Tongue (tissue), 2 donors: Measurements from ENCODE around the gene OVCA2. TPM values are rescaled to one million over a fixed set of nuclear protein-coding genes. Genes with fewer than 3 reads are reported as not detected.

ENCODE experiments used
- DNase-seq: peaks from one replicate; pipeline ENCODE4 v3.0.0-alpha.2; 2015
- total RNA-seq: library from RNA; depleted of rRNA; stranded (reverse); fragments of >200 nt; gene quantifications from one replicate; pipeline ENCODE4 v1.2.3, GENCODE V29; 2014

The OVCA2 gene
- total RNA-seq, 1 donor from 2014 or later, result 25.6 TPM

DNA sequence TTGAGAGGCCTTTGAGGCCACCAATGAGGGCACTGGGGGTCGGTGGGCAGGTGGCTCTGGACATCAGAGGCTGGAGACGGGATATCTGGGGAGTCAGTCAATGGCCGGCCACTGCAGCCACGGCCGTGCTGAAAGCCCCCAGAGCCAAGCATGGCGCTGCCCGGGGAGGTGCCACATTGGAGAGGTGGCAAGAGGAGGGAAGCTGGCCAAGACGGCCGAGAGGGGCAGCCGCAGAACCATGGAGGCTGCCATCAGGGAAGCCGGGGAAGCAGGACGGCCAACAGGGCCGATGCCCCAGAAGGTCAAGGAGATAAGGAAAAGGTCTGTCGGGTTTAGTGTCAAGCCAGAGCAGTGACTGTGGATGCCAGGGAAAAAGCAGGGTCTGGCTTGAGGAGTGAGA lies 26.5 kb upstream of the OVCA2 start:
- no peak for DNase-seq

DNA sequence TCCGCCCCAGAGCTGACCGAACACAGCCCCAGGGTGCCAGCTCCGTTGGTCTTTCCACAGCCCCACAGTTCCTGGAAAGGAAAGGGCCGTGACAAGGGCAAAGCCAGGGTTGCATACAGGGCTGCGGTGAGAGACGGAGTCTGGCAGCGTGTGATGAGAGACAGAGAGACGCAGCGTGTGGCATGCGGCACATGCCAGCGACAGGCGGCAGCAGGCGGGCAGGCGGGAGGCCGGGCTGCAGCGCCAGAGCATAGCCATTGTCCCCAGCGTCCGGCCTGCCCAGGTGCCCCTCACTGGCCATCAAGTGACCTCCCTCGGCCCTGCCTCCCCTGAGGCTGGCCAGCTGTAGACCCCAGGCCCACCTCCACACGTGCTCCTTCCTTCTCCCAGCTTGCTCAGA lies 25.3 kb upstream of the OVCA2 start:
- no peak for DNase-seq

DNA sequence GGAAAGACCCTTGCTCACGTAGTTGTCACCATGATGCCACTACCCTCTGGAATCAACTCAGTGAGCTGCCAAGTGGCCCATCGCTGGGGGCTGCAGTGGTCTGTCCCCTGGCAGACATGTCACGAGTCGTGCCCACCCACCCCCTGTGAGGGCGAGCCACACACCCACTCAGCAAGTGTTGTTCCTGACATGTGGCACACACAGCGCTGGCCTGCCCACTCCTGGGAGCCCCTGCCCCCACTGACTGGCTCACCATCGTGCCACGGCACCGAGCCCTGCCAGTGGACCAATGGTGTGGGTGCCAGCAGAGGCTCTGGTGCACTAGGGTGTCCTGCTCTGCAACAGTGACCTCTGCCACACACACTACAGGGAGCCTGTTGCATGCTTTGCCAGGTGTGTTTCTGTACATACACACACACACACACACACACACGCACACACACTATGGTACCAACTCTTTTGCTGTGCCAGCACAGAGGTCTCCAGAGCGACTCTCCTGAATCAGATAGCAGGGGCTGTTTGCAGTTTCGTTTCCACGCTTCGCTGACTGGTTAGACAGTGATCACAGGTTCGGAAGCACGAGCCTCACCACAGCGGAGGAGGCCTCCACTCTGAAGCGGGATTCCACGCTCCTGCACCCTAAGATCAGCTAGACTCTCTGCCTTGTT lies 24.4 kb upstream of the OVCA2 start:
- DNase-seq, result no peak

DNA sequence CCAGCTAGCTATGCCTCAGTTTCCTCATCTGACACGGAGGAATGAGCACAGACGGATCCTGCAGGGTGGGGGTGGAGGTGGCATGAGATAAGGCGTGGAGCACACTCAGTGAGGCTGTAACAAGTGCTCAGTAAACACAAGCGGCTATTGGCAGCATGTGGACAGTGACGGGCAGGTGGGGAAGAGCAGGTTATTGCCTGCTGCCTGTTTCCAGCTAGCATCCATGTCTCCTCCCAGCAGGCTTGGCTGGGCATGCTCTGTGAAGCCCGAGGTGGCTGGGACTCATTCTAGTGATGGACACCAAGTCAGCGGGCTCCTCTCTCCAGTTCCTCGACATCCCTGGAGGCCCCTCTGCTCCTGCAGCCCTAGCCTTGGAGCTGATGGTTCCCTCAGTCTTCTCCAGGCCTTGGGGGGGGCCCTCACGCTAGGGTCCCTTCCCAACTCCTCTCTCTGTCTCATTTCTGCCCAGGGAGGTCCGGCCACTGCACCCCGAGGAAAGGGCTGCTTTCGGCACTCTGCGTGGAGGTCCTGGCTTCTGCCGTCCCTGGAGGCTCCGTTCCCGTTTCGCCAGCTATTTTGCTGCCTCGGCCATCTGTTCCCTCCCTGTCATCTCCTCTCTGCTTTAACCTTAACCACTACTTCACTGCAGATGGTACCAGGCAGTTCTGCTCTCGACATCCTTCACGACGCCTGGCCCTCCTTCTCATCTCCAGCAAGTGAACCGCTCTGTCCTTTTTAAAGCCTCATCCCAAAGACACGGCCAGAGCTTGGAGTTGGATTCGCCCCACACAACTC lies 22.9 kb upstream of the OVCA2 start:
- DNase-seq, result no peak

DNA sequence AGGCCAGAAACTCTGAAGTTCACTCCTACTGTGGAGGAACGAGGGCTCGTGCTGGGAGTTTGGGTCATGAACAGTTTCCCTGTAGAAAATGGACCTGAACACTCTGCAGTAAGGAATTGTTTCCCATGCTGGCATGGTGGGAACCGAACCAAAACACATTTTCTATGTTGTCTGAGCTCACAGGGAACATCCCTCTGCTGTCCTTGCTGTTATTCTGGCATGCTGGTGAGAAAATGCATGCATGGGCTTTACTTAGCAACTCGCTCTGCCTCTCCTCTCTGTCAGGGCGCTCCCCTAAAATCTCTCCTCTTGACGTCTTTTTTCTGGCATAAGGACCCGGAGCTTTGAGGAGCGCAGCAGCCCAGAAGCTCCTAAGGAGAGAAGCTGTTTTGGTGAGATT lies 22.1 kb upstream of the OVCA2 start:
- DNase-seq, result no peak

DNA sequence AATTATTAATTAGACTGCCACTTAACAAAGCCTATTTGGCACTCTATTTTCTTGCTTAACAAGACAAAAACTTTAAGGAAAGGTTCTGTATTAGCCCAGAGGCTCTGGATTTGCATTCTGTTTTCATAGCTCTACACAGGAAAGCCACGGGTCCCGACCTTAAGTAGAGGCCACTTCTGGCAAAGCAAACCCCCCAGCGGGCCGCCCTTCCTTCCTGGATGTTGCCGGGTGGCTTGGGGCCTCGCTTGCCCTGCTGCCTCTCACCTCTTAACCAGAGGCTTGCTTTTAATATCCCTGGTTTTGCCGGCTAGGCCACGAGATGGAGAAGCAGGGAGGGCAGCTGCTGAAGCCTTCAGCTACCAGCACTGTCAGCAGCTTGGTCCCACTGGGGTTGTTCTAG lies 21.1 kb upstream of the OVCA2 start:
- no peak for DNase-seq

DNA sequence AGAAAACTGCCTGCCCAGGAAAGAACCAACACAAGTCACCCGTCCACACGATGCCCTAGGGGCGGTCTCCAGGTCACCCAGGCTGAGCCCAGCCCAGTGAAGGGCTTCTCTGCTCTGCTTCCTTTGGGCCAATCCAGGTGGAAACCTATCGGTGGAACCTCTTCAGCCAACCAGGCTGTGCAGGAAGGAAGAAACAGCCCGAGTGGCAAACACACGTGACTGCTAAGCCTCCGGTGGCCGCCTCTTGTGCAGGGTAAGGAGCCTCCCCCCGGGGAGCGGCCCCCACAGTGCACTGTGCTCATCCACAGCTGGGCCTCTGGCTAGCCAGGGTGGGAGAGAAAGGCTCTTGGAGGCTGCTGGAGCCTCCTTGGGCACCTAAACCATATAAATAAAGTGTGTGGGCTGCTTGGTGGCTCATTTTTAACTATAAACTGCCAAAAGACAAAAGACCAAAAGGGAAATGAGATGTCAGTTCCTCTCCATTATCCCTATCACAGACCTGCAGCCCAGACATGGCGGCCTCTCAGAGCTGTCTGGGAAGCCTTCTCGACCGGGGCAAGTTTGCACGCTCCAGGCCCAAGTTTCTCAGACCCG lies 19.1 kb upstream of the OVCA2 start:
- DNase-seq, result no peak

DNA sequence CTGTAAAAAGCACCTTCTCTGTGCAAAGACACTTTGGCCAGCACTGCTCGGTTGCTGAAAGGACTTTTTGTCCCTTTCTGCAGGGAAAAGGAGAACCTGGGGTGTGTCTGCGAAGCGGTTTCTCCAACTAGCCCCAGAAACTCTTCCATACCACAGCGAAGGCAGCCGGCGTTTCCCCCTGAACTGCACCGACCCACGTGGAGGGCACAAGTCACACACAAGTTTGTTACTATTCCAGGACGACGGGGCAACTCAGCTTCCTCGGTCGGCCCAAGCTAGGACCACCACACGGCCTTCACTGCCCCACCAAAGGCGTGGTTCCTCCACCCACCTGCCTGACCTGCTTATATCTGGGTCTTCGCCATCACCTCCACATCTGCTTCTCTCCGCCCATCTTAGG lies 18.6 kb upstream of the OVCA2 start:
- no peak for DNase-seq

DNA sequence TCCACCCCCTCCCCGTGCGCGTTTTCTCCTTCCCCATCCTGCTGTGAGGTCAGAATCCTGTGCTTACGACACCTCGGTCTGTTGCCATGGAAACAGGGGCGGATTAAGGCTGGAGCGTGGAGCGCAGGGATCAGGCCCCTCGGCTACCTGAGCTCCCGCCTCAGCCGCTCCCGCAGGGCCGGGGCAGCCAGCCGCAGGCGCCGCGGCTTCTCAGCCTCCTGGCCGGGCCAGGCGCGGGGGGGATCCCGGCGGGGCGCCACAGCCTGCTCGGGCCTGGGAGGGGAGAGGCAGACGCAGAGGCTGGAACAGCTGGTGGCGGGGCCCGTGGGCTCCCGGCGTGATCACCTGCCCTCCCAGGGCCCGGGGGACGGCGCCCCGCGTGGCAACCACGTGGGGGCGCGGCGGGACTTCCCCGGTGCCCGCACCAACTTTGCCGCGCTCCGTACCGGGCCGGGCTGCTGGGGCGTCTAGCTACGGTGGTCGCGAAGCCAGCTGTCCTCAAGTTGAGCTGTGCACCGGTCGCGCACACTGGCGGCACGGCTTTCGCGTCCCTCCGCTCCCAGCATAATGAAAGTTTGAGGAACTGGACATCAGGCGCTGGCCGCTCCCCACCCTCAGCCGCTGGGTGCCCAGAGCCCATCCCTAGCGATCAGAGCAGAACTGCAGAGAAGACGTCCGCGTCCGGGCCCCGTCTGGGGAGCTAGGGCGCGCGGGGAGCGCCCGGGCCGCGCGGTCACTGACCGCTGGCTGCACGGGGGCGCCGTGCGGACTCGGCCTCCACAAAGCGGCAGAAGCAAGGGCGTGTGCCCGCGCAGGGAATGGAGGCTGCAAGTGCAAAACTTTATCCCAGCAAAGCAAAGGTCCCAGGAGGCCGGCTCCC lies 17.9 kb upstream of the OVCA2 start:
- peak; percentile 79 for DNase-seq

DNA sequence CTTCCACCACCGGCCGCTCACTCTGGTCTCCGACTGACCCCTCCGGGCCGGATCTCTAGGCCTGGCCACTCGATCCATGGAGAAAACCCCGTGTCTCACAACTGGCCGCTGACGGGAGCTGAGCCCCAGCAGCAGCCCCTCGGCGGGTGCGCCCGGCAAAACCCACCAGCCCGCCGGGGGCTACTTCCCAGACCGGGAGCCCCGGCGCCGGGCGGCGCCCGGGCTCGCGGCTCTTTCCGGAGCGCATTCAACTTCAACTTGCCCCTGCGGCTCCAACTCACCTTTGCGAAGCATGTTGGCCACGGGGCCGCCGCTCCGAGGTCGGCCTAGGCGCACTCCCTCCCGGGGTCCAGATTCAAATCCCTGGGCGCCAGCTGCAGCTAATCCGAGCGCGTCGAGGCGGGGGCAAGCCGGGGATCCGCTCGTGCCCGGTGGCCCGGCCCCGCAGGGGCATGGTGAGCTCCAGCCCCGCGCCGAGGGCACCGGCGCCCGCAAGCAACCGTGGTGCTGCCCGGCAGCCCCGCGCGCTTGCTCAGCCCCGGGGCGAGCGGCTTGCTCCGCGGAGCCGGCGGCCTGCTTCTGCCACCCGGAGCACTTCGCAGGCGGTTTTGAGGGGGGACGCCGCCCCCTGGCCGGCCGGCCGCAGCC lies 17.1 kb upstream of the OVCA2 start:
- no peak for DNase-seq

DNA sequence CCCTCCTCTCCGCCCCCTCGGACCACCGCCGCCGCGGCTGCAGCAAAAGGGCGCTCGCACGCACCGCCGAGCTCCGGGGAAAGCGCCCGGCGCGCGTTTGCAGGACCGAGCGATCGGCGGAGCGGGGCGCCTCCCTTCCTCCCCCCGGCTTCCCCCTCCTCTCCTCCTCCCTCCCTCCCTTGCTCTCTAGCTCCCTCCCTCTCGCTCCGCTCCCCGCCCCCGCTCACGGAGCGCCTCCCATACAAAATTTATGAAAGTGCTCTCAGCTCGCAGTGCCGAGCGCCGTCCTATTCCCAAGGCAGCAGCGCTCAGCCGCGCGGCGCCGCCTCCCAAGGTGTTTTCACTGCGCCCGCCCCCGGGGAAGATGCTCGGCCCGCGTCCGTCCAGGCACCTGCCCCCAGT lies 16.6 kb upstream of the OVCA2 start, which contains the start of gene RTN4RL1:
TSS of gene RTN4RL1 (minus strand) at position 115 of the 402 bp plus-strand sequence. CDS start 469 bp downstream, outside the sequence.
- peak; percentile 80 for DNase-seq

DNA sequence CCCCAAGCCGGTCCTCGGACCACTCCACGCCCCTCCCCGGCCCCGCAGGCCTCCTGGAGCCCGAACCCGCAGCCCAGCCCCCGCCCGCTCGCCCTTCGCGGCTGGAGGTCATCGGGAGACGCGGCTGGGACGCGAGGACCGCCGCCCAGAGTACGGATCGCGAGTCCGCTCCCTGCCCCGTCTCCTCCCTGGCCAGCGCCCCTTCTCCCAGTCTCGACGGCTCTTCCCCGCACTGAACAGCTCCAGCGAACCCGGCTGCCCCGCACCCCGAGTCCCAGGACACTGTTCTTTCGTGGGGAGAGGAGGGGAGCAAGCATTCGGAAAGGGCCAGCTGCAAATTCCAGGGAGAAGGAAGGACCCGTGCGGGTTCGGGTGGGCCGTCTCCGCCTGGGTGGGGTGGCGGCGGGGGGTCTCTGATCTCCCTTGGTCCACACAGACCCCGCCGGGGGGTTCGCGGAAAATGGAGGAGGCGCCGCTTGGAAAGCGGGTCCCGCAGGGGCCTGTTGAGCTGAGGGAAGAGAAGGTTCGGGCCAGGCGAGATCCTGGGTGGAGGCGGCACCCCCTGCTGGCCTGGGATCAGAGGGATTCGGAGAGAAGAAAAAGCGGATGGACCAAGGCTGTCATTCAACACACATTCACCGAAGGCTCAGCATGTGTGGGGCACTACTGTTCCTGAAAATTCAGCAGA lies 16.1 kb upstream of the OVCA2 start:
- DNase-seq, result peak; percentile 80

DNA sequence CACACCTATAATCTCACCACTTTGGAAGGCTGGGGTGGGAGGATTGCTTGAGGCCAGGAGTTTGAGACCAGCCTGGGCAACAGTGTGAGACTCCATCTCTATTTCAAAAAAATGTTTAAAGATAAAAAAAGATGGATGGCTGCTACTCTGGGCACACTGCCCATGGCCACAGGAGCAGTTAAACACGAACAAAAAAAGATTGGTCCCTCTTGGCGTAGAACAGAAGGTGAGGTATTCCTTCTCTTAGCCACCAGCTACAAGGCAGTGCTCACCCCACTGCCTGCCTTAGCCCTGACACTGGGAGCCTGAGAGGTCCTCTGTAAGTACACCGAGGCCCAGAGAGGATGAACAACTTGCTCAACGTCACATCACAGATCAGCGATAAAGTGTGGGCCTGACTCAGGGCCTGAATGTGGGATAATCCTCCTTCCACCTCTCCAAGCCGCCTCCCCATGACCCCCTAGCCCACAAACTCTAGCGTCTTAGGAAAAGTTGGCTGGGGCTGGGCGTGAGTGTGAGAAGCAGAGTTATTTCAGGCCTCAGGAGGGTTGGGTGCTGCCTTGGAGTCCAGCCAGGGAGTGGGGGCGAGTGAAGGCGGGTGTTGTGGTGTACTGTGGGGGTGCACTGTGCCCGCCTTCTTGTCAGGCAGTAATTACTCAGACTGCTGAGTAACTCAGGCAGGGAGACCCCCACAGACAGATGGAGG lies 14.1 kb upstream of the OVCA2 start:
- DNase-seq, result no peak

DNA sequence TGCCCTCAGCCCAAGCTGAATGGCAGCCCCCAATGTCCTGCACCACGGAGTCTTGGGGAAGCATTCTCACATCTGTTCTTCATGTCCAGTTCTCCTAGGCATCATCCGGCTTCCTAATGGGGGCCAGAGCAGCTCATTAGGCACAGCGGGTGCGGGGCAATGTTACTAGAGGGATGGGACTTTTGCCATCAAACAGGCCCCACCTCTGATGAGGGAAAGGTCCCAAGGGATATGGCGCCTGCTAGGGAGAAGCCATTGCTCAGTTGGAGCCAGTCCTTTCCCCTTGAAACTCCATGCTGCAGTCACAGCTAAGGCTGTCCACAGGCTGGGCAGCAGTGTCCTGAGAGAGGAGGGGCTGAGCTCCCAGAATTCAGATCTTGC lies 13.6 kb upstream of the OVCA2 start:
- no peak for DNase-seq

DNA sequence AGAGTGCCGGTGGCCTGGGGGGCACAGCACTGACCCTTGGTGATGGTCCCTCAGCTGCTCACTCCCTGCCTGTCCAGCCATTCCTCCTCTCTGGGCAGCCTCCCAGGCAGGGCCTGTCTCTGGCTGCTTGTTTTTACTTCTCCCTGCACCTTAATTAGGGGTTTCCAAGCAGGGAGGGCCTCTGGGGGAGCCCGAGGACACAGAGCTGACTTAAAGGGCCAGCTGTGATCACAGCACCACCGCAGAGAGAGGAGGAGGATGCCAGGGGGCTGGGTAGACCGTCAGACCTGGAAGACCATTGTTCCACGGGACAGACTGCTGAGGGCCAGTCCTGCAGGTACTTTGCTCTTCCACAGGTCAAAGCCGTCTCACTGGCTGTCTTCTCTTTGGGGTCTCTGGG lies 13.1 kb upstream of the OVCA2 start:
- DNase-seq, result no peak

DNA sequence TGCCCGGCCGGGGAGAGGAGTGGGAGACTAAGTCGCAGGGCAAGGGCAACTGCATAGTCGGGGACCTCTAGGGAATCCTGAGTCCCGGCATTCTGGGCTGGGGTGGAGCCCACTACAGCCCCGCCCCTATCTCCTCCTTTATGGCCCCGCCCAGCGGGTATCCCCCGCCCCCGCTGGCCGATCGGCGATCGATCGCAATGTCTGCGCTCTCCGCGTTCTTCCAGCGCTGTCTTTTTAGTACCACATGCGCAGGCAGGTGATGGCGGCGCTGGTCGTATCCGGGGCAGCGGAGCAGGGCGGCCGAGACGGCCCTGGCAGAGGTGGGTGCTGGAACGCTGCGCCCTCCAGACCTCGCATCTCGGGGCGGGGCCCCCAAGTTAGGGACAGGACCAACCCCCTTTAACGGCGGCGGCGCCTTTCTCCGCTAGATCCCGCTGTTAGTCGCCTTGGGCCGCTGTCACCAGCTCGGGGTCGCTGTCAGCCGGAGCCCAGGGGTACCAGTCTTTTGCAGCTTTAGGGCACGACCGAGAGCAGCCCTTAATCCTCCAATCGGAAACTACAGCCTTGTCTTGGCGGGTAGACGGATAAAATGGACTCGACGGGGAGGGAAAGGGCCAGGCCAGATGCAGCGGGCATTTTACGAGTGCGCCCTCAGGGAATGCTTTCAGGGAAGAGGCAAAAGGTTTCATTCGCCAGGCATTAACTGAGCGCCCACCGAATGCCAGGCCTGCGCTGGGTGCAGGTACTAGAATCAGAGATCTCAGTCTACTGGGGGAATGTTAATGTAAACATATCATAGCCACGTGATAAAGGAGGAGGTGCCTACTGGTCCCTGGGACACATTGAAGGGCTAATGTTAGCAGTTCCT lies 11.7 kb upstream of the OVCA2 start, which contains the start of gene DPH1:
TSS of gene DPH1 (plus strand) at position 243 of the 868 bp plus-strand sequence. CDS start at position 260, 17 bp downstream.
- DNase-seq, result peak; percentile 91

DNA sequence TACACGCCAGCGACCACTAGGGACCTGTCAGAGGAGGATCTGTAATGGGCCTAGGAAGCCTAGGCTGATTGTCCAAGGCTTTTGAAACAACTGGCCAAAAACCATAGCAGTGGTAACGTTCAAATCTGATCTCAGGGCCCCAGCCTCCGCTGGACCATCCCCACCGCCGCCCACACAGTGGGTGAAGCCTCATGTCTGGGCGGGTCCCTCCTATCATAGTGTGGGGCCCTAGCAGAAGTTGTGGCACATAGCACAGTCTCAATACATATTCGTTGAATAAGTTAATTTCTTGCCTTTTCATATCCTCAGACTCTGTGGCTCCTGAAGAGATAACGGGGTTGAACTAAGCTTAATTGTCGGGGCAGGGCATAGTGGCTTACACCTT lies 11.1 kb upstream of the OVCA2 start:
- no peak for DNase-seq

DNA sequence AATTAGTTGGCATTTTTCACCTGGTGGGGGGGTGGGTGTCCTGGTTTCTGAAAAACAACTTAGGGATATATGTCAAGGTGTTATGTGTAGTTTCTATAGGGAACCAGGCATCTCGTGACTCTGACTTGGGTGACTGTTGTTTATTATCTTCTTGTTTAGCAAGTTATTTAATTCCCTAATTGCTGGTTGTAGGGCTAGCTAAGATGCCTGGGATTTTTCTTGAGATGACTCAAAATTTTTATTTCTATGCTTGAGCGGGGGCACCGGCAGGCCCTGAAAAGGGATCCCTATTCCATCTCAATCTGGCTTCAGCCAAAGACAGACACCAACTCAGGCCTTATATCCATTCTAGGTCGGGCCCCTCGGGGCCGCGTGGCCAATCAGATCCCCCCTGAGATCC lies 8.7 kb upstream of the OVCA2 start:
- DNase-seq, result no peak

DNA sequence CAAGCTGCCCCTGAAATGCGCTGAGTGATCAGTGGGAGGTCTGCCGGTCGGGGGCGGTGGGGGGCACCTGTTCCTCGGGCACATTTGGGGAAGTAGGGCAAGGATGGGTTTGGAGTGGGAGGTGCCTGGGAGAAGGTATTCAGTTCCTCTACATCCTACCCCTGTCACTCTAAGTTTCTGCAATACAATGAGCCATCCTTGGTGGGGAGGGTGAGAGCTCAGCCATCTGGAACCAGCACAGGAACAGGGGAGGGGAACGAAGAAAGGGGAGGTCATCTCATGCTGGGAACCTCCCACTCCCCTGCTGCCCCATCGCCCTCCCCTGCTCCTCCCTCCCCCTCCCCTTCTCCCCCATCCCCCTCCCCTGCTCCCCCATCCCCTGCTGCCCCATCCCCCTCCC lies 7.7 kb upstream of the OVCA2 start:
- no peak for DNase-seq
